DMS153 treated with DMSO at 0.1 percent for 48 hours (cell line): ENCODE data around the gene RHOV.

Source experiments
- DNase-seq: peaks from one replicate; lab custom pipeline; 2025; ENCODE audit not compliant: unreplicated experiment; lab: John Stamatoyannopoulos, UW

The RHOV gene

GRCh38 chr15:40873694-40874561 is at the start of gene RHOV:
TSS of gene RHOV (minus strand) at chr15:40874234. CDS start at chr15:40874139, 95 bp downstream.
- peak; percentile 5 for DNase-seq

- no peak for DNase-seq
Observed at GRCh38 chr15:40923551-40923950, 49.5 kb upstream of the RHOV start.

GRCh38 chr15:40922608-40923005 is 48.6 kb upstream of the RHOV start:
- DNase-seq: no peak

GRCh38 chr15:40921949-40922607 is 48.0 kb upstream of the RHOV start:
- no peak for DNase-seq

- no peak for DNase-seq
Observed at GRCh38 chr15:40918799-40919392, 44.9 kb upstream of the RHOV start.

GRCh38 chr15:40918146-40918798 is 44.2 kb upstream of the RHOV start:
- no peak for DNase-seq

GRCh38 chr15:40917585-40917984 is 43.6 kb upstream of the RHOV start:
- no peak for DNase-seq

GRCh38 chr15:40915679-40916078 is 41.6 kb upstream of the RHOV start:
- no peak for DNase-seq

GRCh38 chr15:40915116-40915661 is 41.2 kb upstream of the RHOV start:
- DNase-seq: no peak

GRCh38 chr15:40914486-40914885 is 40.5 kb upstream of the RHOV start:
- DNase-seq: no peak

- no peak for DNase-seq
Observed at GRCh38 chr15:40914013-40914412, 40.0 kb upstream of the RHOV start.

- DNase-seq: no peak
Observed at GRCh38 chr15:40912478-40912877, 38.4 kb upstream of the RHOV start.

GRCh38 chr15:40911693-40912092 is 37.7 kb upstream of the RHOV start:
- no peak for DNase-seq

GRCh38 chr15:40911141-40911540 is 37.1 kb upstream of the RHOV start:
- DNase-seq: no peak

GRCh38 chr15:40909662-40910630 is 35.9 kb upstream of the RHOV start:
- DNase-seq: no peak

GRCh38 chr15:40908095-40908494 is 34.1 kb upstream of the RHOV start:
- no peak for DNase-seq

- DNase-seq: no peak
Observed at GRCh38 chr15:40906991-40907802, 33.2 kb upstream of the RHOV start.

- DNase-seq: peak; percentile 46
Observed at GRCh38 chr15:40906091-40906990, 32.3 kb upstream of the RHOV start.
